GM19035 (cell line): ENCODE data around the gene SCGB1D1.
"Not testable (repeated sequence)": the region's sequence is repeated elsewhere in the genome, so short reads cannot be mapped to it uniquely, and the experiment has no call there.

Source experiments
- ATAC-seq: cut with Tn5 transposase; IDR thresholded peaks from one replicate; pipeline ENCODE4 v1.9.1; 2021; ENCODE audit not compliant: unreplicated experiment

SCGB1D1 gene

DNA sequence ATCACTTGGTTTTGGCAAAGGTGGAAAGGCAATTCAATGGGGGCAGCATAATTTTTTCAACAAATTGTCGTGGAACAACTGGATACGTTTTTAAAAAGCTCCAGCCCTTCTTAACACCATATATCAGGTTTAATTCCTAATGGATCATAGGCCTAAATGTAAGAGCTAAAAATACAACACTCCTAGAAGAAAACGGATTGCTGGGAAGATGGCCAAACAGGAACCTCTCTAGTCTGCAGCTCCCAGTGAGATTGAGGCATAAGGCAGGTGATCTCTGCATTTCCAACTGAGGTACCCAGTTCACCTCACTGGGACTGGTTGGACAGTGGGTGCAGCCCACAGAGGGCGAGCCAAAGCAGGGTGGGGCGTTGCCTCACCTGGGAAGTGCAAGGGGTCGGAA, 32.4 kb upstream of the SCGB1D1 start:
- ATAC-seq = no peak

DNA sequence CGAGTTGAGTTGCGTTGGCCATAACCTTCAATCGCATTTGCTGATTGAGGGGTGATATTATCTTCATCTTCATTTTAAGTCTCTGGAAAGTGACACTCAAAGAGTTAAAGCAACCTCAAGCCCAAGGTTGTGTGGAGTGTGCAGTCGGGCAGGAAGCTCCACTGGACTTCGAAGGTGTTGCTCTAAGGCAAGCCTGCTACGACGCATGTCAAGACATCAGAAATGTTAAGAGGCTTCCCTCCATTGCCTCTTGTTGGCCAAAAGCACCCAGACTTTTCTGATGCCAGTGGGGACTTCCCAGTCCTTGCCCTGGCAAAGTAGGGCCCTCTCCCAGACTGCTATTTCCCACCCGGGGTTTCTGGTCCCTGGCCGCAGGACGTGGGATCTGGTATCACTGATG, 23.6 kb upstream of the SCGB1D1 start:
- no peak for ATAC-seq

DNA sequence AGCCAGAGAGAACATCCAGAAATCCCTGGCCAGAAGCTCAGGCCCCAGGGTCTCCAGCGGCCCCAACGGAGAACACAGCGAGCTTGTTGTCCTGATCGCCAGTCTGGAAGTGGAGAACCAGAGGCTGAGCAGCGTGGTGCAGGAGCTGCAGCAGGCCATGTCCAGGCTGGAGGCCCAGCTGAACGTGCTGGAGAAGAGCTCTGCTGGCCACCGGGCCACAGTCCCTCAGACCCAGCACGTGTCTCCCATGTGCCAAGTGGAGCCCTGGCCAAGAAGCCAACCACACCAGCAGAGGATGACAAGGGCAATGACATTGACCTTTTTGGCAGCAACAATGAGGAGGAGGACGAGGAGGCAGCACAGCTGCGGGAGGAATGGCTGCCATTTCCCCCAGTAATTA, 20.6 kb upstream of the SCGB1D1 start:
- no peak for ATAC-seq

DNA sequence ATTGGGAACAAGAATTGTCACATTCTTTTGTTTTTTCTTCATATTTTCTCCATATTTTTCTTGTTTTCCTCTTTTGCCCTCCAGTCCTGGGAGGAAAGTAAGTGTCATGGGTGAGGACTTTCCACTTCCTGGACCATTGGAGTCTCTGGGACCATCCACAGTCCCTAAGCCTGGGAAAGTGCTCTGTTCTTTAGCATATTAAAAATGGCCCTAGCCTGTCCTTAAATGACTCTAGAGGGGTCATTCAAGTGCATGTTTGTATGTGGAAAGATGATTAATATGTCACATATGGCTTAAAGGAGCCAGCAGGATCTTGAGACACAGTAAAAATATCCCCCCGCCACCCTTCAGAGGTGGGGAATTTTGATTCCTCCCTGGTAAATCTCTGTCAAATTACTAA, 20.1 kb upstream of the SCGB1D1 start:
- no peak for ATAC-seq

DNA sequence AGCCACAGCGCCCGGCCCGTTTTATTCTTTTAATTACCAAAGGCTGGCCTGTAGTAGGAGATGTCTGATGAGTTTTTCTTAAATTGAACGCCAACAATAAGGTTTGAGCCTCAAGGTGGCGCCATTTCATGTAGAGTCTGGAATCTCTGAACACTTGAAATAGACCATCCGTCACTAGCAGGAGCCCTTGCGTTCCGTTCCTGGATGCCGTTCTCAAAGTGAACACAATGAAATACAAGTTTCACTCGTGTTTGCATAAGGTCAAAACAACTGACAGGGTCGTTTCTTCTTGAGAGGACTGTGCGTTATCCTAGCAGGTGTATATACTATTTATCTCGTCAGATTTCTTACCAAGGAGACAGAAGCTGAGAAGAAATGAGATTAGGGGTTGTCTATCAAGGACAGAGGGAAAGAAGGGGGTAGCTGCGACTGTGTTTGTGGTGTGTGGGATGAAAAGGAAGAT, 18.7 kb upstream of the SCGB1D1 start:
- ATAC-seq = no peak

DNA sequence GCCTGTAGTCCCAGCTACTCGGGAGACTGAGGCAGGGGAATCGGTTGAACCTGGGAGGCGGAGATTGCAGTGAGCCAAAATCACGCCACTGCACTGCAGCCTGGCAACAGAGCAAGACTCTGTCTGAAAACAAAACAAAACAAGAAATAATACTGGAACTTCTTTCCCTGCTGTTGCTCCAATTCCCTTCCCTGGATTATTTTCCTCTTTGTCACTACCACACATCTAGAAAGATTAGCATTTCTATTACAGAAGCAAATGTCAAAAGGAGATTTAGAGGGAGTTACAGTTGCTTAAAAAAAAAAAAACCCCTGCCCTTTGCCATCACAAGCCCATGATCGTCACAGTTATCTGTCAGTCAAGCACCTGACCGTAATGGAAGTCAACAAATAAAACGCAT, 17.7 kb upstream of the SCGB1D1 start:
- ATAC-seq = no peak

DNA sequence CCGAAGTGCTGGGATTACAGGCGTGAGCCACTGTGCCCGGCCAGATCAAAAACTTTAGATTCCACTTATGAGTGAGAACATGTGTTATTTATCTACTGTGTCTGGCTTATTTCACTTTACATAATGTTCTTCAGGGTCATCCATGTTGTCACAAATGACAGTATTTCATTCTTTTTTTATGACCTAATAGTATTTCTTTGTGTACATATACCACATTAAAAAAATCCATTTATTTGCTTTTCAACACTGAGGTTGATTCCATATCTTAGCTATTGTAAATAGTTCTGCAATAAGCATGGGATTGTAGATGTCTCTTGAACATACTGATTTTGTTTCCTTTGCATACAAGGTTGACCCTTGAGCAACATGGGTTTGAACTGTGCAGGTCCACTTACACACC, 13.2 kb upstream of the SCGB1D1 start:
- no peak for ATAC-seq

DNA sequence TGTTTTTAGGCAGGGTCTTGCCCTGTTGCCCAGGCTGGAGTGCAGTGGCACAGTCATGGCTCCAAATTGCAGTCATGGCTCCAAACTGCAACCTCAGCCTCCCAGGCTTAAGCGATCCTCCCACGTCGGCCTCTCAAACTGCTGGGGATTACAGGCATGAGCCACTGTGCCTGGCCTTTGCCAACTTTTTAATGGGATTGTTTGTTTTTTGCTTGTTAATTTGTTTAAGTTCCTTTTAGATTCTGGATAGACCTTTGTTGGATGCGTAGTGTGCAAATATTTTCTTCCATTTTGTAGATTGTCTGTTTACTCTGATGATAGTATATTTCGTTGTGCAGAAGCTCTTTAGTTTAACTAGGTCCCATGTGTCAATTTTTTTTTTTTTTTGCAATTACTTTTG, 10.0 kb upstream of the SCGB1D1 start:
- no peak for ATAC-seq

DNA sequence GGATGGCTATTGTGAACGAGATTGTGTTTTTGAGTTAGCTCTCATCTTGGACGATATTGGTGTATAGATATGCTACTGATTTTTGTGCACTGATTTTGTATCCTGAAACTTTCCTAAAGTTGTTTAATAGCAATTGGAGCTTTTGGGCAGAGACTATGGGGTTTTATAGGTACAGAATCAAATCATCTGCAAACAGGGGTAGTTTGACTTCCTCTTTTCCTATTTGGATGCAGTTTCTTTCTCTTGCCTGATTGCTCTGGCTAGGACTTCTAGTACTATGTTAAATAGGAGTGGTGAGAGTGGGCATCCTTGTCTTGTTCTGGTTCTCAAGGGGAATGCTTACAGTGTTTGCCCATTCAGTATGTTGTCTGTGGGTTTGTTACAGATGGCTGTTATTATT, 8.9 kb upstream of the SCGB1D1 start:
- no peak for ATAC-seq

DNA sequence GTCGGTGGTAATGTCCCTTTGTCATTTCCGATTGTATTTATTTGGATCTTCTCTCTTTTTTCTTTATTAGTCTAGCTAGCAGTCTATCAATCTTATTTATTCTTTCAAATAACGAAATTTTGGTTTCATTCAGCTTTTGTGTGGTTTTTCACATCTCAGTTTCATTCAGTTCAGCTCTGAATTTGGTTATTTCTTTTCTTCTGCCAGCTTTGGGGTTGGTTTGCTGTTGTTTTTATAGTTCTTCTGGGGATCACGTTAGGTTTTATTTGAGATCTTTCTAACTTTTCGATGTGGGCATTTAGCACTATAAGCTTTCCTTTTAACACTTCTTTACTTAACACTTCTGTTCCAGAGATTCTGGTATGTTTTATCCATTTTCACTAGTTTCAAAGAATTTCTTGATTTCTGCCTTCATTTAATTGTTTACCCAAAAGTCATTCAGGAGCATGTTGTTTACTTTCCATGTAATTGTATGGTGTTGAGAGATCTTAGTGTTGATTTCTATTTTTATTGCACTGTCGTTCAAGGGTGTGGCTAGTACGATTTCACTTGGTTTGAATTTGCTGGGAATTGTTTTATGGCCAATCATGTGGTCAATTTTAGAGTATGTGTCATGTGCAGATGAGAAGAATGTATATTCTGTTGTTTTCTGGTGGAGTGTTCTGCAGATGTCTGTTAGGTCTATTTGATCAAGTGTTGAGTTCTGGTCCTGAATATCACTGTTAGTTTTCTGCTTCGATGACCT, 7.7 kb upstream of the SCGB1D1 start:
- no peak for ATAC-seq

DNA sequence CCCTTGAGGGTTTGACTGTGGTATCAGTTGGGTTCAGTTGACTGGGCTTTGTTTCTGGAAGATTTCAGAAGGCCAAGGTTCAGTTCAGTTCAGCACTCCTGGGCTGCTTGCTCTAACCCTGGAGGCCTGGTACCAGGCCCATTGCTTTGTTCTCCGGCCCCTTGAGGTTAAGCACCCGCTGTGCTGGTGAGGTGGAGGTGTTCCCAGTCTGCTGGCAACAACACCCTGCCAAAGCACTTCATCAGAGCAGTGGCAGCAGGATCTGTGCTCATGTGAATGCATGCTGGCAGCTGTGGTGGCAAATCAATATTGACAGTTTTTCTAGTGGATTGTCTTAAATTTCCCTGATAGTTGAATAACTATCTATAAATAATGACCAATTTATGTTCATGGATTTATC, 3.8 kb upstream of the SCGB1D1 start:
- ATAC-seq = no peak

DNA sequence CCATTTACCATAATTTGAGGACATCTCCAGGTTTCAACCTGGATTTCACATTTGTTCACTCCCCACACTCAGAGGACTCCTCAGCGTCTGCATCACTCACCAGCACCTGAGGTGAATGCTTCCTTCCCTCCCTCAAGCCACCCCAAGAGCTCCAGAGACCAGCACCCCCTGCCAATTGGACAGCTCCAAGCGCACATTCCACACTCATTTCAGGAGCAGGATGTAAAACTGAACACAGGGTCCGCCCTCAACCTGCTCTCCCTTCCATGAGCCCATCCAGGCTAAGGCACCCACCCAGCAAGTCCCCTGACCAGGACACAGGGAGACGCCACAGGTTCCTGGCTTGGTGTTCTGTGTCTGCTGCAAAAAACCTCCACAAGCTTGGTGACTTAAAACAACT, 3.9 kb downstream of the SCGB1D1 start:
- no peak for ATAC-seq

DNA sequence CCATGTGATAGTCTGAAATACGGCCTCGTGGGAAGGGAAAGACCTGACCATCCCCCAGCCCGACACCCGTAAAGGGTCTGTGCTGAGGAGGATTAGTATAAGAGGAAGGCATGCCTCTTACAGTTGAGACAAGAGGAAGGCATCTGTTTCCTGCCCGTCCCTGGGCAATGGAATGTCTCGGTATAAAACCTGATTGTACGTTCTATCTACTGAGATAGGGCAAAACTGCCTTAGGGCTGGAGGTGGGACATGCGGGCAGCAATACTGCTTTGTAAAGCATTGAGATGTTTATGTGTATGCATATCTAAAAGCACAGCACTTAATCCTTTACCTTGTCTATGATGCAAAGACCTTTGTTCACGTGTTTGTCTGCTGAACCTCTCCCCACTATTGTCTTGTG, 5.0 kb downstream of the SCGB1D1 start:
- ATAC-seq = not testable (repeated sequence)

DNA sequence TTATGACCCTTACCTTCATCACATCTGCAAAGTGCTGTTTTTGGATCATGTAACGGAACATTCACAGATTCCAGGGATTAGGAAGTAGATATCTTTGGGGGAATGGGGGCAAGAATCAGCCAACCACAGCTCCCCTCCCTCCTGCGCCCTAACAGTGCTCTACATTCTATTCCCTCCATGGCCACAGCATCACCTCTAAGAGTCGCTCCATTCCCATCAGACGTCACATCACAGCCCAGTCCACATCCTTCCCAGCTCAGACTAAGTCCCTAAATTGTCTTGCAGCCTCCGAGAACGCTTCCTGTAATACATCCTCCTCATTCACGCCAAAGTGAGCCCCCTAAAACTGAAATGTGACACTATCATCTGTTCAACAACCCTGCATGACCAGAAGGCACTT, 5.9 kb downstream of the SCGB1D1 start:
- ATAC-seq = no peak

DNA sequence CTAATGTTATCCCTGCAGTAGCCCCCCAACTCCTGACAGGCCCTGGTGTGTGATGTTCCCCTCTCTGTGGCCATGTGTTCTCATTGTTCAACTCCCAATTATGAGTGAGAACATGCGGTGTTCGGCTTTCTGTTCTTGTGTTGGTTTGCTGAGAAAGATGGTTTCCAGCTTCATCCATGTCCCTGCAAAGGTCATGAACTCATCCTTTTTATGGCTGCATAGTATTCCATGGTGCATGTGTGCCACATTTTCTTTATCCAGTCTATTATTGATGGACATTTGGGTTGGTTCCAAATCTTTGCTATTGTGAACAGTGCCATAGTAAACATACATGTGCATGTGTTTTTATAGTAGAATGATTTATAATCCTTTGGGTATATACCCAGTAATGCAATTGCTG, 7.4 kb downstream of the SCGB1D1 start:
- ATAC-seq = not testable (repeated sequence)

DNA sequence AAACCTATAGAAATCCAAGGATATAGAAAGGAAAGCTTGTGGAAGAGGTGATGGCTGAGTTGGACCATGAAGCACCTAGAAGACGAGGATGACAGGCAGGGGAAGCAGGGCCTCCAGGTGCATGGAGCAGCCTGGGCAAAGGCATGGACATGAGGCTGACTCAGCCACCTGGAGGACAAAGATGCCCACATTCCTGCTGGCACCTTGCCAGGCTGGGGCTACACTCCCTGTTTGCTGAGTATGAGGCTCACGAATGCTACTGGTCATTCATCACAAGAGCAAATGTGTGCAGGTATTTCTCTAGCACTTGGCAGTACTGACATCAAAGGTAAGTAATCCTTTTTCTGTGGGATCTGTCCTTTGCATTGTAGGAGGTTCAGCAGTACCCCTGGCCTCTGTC, 11.4 kb downstream of the SCGB1D1 start:
- ATAC-seq = no peak

DNA sequence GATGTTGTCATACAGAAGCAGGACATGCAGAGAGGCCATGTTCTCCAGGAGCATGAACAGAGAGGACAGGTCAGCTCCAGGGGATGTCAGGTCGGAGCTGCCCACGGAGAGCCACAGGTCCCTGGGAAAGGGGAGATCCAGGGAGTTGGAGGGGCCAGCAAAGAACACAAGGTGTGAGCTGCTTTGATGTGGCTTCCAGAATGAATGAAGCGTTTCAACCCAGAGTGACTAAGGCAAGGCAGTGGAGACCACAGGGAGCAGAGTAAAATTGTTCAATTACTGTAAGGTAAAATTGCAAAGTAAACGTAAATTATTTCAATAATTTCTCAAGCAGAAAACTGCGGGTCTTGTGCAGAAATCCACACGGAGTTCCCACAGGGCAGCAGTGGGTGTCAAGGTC, 12.9 kb downstream of the SCGB1D1 start:
- ATAC-seq = no peak

DNA sequence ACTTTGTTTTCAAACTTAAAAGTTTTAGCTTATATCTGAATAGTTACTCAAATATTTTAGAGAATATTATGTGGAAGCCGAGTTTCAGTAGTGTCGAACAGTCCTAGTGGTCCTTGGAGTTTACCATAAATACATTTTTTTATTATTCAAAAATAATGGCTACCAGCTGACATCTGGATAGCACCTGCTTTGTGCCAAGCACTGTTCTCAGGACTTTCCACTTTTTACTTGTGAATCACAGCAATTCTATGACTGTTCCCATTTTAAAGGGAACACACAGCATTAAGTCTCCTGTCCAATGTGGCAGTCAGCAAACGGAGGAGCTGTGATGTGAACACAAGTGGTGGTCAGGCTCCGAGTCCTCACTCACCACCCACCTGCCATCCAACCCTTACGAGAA, 14.4 kb downstream of the SCGB1D1 start:
- ATAC-seq = no peak

DNA sequence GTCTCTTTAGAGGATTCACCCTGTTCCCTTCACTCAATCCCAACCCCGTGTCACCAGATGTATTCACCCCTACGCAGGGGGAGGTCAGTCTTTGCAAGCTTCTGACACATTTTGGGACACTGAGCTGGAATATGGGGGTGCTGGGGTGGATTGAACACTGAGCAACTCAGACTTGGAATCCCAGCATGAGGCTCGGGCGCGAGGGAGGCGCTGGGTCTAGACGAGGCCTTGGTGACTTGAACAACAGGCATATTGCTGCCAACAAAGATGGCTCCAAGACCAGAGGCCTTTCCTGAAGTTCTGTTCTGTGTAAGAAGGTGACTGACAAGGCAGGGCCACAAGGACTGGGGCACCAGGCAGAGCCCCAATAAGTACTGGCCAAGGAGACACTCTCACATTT, 15.4 kb downstream of the SCGB1D1 start:
- ATAC-seq = no peak

DNA sequence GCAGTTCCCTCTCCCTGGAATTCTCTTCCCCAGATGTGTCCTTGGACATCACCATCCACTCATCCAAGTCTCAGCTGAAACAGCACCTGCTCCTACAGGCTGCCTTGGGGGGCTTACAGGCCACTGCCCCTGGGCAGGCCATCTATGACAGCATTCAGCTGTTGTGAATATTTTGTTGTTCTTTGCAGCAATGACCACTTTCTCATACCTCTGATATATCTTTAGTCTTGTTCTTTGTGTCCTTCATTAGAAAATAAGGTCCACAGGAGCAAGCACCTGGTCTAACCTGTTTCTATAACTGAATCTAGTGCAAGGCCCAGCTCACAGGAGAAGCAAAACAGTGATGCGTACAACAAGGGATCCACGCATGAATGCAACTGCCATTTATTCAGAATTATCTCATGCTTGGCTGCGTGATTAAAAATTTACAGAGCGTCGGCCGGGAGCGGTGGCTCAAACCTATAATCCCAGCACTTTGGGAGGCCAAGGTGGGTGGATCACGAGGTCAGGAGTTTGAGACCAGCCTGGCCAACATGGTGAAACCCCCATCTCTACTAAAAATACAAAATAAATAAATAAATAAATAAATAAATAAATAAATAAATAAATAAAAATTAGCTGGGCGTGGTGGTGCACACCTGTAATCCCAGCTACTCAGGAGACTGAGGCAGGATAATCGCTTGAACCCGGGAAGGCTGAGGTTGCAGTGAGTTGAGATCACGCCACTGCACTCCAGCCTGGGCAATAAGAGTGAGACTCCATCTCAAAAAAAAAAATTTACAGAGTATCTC, 16.5 kb downstream of the SCGB1D1 start:
- ATAC-seq = not testable (repeated sequence)

DNA sequence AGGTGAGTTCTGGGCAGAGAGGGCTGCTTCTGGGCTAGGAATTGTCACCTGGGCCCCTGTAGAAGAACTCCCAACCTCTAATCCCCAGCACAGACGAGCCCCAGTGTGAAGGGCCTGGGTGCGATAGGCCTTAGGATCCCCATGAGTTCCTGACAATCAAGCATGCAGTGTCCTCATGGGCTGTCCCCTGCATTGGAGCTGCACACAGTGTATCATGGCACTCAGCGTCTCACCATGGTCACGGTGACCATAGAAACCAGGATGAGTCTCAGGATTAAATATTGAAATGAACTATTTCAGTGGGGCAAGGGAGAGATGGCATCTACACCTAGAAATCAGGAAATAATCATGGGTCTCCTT, 18.7 kb downstream of the SCGB1D1 start:
- ATAC-seq = no peak

DNA sequence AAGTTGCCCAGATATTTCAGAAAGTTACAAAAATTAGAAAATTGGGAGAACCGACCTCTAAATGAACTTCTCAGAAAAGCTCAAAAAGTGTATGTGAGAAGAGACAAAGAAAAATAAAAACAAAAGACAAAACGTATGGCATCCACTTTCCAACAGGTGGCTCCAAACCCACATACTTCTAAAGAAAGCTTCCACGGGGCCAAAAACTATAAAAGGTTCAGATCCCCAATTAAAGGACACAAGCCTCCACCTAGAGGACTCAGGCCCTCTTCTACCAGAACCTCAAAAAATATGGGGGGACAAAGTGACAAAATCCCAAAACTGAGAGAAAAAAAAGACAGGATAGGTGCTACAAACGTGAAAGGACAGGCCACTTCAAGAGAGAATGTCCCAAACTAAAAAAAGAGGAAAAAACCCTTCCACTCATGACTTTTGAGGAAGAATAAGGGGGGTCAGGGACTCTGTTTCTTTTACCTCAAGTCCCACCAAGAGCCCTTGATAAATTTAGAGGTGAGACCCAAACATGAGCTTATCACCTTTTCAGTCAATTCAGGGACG, 27.3 kb downstream of the SCGB1D1 start:
- no peak for ATAC-seq
